Measurements from ENCODE around the gene RXYLT1.

The RXYLT1 gene

DNA sequence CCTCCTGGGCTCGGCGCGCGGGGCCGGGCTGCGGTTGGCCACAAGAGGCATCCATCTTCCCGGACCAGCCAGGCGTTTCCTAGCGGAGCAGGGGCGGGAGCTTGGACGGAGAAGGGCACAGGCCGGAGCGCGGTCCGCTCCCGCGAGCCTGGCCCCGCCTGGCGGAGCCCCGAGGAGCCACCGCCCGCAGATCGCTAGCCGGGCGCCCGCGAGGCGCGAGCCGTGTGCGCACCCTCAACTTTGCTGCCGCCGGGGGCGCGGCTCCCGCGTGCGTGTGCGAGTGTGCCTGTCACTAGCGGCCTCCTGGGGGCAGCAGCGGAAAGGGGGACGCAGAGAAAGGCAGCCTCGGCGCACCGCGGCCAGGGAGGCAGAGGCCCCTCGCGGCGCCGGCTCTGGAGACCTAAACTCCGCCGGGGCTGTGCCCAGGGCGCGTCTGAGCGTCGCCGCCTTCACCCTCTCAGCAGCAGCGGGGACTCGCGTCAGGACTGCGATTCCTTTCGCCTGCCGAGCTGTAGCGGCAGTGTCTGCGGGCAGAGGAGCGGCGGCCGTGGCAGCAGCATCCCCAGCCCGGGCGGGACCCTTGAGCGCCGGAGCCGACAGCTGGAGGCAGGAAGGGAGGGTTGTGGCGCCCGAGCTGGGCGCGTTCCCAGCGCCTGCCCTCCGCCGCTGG is 64.1 kb downstream of the RXYLT1 start:
- DNase-seq (ENCODE audit: low read depth in 2 of 2) = peak; percentile 64 to 65

DNA sequence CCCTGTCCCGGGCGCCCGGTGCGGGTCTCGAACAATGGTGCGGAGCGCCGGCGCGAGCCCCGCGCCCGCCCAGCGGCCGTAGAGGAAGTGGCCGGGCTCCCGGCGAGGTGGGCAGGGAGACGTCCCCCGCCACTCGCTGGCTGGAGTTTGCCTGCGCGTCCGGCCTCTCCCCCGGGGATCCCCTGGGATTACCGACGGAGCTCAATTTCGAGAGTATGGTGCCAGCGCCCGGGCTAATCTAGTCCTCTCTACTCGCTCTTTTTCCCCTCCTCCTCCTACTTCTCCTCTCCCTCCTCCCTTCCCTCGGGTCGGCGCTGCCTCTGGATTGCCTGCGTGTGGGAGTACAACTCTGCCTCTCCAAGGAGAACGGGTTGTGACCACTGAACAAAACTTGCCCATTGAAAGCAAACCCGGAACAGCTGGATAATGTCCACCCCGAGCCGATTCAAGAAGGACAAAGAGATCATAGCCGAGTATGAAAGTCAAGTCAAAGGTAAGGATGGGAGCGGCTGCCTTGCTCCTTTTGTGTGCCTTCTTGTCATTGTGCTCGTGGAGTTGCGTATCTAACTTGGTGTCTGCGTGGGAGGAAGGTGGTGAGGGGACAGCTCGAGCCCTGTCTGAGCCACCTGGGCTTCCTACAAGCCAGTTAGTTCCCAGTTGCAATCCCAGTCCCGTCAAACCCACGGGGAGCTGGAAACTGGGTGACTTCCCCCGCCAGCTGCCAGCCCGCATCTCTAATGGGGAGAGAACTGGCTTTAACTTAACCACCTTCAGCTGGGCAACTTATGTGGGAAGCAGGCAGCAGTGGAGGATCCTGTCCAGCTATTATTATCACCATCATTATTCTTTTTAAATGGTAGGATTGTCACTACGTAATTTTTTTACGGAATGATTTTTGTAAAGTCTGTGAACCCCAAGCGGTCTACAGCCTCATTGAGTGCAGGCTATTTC is 65.0 kb downstream of the RXYLT1 start, which contains the start of gene SRGAP1:
Gene SRGAP1 (plus strand): TSS at position 310 of the 951 bp plus-strand sequence. CDS start 117 bp downstream, at position 427.
- DNase-seq (ENCODE audit: low read depth in 2 of 2) = peak in 1 of 2 experiments; percentile 3

DNA sequence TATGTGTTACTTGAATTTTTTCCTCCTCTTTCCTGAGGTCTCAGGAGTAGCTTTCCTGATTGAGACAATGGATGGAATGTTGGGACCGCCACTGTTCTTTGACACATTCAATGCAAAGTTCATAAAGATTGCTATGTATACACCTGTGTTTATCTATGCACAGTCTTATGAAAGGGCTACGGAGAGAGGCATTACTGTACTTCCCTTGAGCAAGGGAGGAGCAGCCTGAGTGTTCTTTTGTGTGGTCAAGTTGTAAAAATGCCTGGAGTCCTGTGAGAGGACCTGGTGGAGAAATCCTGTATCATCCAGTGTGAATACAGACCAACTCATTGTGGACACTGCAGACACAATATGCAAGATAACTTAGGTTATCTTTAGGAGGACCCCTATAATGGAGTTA is 66.0 kb downstream of the RXYLT1 start:
- DNase-seq (ENCODE audit: low read depth in 2 of 2) = no peak

DNA sequence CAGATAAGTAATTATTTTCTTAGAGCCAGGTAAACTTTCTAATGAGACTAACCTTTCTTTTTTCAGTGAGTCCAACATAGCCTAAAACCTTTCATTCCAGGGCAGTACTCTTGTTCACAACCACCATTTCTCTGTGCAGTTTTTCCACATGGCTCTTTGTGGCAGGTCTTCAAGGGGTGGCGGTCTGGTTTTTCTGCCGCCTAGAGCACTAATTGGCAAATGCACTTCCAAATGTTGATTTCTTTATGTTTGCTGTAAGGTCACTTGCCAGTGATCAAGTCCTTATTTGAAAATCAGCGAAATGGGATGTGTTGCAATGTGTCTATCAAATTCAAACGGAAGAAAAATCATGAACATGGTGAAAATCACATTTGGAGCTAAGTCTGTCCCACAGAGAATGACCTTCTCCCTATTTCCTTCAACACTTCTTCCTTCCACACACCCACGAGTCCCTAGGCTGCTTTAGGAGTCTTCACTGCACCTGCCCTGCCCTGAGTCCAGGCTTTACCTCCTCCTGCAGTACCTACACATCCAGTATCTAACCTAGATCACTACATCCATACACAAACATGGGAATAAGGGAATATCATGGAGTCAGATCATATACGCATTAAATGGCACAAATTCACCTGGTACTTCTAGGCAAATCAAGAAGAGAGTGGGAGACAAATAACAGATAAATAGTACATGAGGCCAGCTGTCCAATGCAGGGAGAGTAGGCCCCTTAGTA is 66.7 kb downstream of the RXYLT1 start:
- DNase-seq (ENCODE audit: low read depth in 2 of 2) = no peak

DNA sequence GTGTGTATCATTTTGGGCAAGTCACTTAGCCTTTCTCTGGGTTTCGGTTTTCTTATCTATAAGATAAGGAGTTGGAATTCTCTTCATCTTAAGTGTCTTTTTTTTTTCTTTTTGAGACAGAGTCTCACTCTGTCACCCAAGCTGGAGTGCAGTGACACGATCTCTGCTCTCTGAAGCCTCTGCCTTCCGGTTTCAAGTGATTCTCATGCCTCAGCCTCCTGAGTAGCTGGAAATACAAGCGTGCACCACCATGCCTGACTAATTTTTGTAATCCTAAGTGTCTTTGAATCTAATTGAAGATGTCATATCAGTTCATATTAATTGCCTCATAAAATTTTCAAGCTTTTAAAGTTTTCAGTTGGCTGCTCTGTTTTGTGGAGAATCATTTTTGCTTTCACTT is 68.7 kb downstream of the RXYLT1 start:
- no peak for DNase-seq (ENCODE audit: low read depth in 2 of 2)

DNA sequence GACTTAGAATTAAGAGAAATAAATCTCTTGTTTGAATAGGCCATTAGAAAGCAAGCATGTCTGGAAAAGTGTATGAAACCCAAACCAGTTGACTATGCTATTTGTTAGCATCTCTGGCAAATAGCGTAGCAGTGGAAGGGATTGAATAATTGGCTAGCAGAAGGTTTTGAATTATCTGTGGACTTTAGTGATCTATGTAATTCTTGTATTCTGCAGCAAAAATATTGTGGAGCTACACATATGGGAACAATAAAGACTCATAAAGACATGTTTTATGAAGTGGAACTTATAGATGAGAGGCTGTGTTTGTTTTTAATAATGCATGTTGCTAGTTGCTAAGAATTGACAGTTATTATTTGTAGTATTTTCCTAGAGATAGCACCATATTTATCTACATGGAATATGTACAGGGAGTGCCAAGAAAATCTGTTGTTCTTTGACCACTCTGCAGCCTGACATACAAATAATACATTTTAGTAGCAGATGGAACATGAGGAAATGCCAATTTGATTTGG is 69.5 kb downstream of the RXYLT1 start:
- no peak for DNase-seq (ENCODE audit: low read depth in 2 of 2)

DNA sequence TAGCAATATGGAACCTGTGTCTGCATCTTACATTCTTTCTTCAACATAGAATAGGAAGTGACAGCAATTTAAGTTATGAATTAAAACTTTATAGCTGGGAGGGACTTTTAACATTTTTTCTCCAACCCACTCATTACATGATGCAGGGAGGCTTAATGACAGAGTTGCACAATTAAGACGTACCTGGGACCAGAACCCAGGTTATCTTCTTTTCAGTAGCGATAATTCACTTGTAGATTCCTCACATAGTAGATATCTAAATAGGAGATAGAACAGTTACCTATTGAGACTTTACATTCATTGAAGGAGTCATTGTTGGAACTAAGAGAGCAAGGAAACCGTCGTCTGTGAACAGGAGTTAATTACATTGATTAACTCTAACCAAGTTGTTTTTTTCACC is 69.9 kb downstream of the RXYLT1 start:
- DNase-seq (ENCODE audit: low read depth in 2 of 2) = no peak

DNA sequence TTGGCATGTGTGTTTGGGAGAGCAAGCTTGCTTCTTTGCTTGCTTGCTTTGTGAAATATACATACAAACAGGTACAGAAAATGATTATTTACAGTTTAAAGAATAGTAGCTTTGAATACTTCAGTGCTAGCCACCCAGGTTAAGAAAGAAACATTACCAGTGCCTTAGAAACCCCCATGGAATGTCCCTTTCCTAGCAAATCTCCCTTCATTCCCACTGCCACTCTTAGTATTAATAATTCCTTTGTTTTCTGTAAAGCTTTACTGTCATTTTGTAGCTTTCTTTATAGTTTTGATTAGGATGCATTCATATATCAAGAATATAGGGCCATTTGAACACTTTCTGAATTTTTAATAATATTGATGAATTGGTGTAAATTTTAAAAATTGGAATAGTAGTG is 74.3 kb downstream of the RXYLT1 start:
- DNase-seq (ENCODE audit: low read depth in 2 of 2) = no peak

DNA sequence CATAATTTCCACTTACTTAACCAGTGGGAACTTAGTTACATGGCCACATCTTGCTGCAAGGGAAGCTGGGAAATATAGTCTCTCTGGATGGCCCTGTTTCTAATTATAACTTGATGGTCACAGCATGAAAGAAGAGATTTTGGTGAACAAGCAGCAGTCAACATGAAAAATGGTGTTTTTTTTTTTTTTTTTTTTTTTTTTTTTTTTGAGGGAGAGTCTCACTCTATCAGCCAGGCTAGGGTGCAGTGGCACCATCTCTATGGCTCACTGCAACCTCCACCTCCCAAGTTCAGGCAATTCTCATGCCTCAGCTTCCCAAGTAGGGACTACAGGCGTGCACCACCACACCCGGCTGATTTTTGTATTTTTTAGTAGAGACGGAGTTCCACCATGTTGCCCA is 75.6 kb downstream of the RXYLT1 start:
- no peak for DNase-seq (ENCODE audit: low read depth in 2 of 2)

DNA sequence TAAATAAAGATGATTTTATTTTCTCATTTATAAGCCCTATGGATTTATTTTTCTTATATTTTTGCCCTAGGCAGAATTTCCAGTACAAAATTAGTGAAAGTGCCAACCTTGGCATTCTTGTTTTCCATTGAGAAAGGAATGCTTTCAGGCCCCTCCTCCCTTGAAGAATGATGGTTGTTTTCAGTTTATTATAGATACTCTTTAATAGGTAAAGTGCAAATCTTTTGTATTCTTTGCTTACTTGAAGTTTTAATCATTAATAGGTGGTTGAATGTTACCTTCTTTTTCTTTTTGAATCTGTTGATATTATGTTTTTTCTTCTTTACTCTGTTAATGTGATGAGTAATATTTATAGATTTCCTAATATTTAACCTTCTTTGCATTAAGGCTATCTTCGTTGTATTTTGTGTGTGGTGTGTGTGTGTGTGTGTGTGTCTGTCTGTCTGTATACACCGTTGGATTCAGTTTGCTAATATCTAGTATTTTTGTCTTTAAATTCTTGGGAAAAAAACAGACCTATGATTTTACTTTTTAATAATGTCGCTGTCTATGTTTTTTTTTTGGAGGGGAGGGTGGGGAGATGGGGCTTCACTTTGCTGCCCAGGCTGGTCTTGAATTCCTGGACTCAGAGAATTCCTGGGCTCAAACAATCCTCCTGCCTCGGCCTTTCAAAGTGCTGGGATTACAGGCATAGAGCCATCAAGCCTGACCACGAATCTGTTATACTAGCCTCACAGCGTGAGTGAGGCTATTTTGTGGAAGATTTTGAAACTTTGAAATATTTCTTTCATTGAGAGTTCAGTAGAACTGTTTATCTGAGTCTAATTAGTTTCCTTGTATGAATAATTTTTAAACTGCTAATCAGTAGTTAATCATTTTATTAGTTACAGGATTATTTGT is 78.3 kb downstream of the RXYLT1 start:
- DNase-seq (ENCODE audit: low read depth in 2 of 2) = no peak
